NOMO-1 treated with dmso at 0.1 percent for 144 hours (cell line): Measurements from ENCODE around the gene MYT1.
"Not testable (repeated sequence)": the region's sequence is repeated elsewhere in the genome, so short reads cannot be mapped to it uniquely, and the experiment has no call there.

Experiments
- DNase-seq: peaks from one replicate; lab custom pipeline; 2025; ENCODE audit not compliant: unreplicated experiment; lab: John Stamatoyannopoulos, UW

Gene MYT1

GRCh38 chr20:64228751-64229506 is 64.7 kb downstream of the MYT1 start:
- DNase-seq, result no peak

GRCh38 chr20:64229507-64230061 is 65.3 kb downstream of the MYT1 start:
- DNase-seq, result no peak

DNA sequence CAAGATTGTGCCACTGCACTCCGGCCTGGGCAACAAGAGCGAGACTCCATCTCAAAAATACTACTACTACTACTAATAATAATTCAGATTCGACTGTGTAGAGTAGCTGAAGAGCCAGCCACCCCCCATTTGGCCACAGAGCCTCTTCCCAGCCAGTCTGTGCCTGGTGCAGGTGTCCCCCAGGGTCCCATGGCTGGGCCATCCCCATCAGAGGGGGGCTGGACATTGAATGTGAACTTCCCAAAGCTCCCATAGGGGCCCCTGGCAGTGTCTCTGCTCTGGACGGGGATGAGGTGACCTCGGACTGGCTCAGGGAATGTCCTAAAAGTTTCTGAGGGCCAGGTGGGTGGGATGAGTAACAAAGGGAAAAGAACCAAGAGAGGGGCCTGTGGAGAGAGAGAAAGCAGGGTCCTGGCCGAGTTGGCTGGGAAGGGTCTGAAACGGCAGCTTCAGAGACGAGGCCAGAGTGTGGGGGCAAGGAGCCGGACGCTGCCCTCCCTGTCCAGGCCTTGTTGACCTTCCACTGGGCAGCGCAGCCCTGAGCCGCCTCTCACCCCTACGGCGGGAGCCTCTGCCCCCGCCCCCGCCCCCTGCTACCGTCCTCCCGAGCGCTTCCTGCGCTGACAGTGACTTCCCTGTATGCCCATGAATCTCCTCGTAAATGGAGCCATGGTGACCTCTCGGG is 66.4 kb downstream of the MYT1 start:
- no peak for DNase-seq

DNA sequence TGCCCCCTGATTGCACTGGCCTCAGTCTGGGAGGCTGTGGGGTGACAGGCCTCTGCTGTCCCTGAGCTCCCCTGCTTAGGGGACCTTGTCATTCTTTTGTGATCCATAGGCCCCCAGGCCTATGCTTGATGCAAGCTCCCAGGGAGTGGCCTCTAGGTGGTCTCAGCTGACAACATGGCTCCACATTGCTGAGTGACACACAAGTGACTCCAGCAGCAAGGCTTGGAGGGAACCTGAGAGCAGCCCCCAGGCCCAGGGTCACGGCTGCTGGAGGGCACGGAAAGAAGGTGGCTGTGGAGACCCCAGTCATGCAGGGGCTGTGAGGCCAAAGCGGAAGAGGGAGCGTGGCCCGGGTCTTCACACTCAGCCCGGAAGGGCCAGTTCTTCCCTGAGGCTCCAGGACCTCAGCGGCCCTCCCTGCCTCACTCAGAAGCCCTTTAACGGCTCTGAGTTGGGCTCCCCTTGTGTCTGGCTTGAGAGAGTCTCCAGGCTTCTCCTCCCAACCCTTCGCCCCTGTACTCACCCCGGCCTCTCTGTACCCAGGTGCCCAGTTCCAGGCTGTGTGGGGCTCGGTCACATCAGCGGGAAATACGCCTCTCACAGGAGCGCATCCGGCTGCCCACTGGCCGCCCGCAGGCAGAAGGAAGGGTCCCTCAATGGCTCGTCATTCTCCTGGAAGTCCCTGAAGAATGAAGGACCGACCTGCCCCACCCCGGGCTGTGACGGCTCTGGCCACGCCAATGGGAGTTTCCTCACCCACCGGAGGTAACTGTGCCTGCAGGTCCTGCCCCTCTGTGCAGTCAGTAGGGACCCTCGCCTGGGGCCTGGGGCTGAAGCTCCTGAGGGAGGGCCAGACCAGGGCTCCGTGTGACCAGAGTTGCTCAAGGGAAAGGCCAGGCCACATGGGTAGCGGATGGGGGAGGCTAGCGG is 67.6 kb downstream of the MYT1 start:
- no peak for DNase-seq

- DNase-seq, result no peak
Measured at GRCh38 chr20:64232794-64233193, 68.5 kb downstream of the MYT1 start.

DNA sequence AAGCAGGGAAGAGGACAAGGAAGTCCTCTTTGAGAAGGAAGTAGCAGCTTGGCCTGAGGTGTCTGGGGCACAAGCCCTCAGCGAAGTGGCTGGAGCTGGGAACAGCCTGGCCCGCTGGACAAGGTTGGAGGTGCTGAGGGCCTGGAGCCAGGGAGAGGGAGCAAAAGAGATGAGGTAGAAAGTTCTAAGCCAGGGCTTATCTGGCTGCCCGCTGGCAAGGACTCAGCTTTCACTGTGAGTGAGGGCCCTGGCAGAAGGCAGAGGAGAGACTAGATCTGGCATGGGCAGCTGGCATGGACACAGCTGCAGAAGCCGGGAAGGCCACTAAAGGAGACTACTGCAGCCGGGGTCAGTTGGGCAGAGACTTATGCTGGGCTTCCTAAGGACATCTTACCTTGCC is 69.5 kb downstream of the MYT1 start:
- no peak for DNase-seq

- no peak for DNase-seq
Measured at GRCh38 chr20:64234291-64234791, 70.1 kb downstream of the MYT1 start.

DNA sequence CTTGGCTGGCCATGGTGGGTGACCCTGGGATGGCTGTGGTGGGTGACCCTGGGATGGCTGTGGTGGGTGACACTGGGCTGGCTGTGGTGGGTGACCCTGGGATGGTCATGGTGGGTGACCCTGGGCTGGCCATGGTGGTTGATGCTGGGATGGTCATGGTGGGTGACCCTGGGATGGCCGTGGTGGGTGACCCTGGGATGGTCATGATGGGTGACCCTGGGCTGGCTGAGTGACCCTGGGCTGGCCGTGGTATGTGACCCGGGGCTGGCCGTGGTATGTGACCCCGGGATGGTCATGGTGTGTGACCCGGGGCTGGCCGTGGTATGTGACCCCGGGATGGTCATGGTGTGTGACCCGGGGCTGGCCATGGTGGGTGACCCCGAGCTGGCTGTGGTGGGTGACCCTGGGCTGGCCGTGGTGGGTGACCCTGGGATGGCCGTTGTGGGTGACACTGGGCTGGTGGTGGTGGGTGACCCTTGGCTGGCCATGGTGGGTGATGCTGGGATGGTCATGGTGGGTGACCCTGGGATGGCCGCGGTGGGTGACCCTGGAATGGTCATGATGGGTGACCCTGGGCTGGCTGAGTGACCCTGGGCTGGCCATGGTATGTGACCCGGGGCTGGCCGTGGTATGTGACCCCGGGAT is 70.8 kb downstream of the MYT1 start:
- DNase-seq, result not testable (repeated sequence)

DNA sequence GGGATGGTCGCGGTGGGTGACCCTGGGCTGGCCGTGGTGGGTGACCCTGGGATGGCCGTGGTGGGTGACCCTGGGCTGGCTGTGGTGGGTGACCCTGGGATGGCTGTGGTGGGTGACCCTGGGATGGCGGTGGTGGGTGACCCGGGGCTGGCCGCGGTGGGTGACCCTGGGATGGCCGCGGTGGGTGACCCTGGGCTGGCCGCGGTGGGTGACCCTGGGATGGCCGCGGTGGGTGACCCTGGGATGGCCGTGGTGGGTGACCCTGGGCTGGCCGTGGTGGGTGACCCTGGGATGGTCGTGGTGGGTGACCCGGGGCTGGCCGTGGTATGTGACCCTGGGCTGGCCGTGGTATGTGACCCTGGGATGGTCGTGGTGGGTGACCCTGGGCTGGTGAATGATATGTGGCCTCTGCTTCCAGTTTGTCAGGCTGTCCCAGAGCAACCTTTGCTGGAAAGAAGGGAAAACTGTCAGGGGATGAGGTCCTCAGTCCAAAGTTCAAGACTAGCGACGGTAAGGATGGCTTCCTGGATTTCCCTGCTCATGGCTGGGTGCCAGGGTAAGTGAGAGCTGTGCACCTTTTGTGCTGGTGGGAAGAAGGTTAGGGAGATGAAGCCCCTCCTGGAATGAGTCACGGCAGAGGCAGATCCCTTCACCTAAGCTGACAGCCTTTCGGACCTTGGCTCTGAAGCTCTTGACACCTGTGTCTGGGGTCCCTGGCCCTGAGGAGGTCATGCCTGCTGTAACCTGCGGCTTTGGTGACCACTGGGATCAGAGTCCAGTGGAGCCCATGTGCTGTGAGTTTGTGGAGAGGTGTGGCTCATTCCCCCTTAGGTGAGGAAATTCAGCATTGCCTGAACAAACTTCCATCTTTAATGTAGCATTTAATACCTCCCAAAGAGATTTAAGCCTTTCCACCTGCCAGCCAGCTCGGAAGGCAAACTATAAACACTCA is 72.2 kb downstream of the MYT1 start:
- DNase-seq, result no peak

DNA sequence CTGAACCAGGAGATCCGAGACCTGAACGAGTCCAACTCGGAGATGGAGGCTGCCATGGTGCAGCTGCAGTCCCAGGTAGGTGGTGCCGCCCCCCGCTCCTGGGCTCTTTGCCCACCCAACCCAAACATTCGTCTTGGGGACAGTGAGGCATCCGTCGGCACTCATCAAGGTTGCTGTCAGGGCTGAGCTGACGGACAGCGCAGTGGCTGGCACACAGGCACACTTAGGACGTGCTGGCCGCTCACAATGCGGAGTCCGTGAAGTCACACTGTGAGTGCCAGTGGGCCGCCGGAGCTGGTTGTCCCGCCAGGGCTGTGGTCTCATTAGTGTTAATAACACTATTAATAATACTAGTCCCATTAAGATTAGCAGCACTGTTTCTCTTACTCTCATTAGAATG is 73.1 kb downstream of the MYT1 start:
- DNase-seq, result no peak

GRCh38 chr20:64238115-64238825 is 74.0 kb downstream of the MYT1 start:
- DNase-seq, result no peak

DNA sequence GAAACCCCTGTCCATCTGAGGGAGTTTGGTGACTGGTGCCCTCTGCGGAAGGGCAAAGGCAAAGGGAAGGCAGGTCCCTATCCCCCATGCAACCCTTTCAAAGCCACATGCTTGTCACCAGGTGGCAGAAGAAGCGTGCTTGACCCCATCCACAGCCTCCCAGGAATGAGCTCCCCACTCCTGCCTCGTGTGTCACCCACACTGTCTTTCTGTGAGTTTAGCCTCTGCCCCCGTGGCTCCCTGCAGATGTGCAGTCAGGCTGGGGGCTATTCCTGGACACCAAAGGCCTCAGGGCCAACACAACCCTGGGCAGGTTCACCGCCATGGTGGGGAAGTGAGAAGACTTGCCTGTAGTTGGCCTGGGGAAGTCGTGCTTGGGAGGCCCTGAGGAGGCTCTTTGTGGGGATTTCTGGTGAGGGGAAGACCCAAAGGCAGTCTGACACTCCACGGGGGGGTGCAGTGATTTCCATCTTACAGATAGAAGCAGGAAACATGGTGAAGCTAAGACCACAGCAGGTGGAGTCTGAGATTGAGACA is 74.7 kb downstream of the MYT1 start:
- DNase-seq, result no peak

- no peak for DNase-seq
Measured at GRCh38 chr20:64239449-64240242, 75.4 kb downstream of the MYT1 start.

DNA sequence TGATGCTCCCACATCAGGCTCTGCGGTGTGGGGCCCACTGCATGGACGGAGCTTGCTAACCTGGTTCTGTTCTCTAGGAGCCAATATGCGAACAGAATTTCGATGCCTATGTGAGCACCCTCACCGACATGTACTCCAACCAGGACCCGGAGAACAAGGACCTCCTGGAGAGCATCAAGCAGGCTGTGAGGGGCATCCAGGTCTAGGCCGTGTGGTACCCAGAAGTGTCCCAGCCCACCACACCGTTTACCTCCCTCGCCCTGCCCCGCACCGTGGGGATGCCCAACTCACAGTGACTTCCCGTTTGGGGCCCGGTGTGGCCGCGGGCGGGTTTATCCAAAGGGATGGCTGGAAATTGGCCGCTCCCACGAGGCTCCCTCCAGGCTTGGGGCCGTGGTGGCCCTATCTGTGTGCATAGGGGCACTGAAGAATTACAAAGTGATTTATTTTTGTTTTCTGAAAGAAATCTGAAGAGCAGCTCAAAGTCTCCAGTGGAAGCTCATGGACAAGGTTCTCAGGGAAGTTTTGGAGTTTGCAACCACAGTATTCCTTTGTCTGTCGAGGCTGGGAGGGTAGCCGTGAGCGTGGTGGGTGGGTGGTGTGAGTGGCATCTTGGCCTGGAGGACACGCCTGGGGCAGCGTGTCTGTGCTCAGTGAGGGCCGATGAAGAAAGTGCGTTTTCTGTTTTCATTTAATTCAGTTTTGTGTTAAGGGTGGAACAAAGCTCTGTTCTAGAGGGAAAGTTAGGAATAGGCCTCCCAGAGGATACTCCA is 76.2 kb downstream of the MYT1 start:
- DNase-seq, result no peak

DNA sequence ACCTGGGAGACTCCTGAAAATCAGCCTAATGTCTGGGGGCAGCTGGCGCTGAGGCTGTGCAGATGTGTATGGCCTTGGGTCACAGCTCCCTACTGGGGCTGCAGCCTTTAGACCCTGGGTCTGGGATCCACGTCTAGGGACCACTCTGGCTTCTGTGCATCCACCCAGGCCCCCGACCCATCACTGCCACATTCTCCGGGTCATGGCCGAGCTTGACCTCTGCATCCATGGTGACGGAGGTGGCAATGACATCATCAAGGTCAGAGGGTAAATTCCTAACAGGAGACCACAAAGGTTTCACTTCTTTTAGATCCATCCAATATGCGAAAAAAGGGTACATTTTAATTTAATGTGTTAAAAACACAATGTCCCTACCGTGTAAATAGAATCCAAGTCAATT is 76.8 kb downstream of the MYT1 start:
- DNase-seq, result no peak

DNA sequence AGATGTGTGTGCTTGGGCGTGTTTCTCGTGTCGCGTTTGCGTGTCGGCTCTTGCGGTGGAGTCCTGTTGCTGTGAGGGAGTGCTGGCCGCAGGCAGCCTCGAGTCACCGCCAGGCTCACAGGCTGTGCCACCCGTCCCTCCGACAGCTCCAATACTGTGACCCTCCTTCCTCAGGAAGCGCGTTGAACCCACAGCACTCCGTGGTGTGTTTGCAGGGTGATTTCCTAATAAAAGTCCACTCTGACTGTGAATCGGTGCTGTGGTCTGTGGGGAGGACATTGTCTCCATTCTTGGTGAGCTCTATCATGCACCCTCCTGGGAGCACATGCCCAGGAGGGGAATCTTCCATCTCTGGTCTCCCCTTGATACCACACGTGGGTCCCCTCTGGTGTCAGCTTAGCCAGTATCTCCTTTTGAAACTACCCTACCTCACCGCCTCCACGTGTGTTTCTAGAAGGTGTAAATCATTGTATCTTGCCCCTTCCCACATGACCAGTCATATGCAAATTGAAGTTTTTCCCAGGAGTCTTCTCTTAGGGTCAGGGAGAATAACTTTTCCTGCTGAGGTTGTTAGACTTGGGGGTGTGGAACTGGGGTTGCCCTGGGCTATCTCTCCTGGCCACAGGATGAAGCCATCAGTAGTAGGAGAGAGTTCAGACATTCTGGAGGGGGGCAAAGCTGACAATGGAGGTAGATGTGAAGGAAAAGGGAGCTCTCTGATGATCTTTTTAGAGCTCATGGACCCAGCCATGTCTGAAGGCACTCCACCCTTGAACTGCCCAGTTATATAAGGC is 77.9 kb downstream of the MYT1 start:
- DNase-seq, result no peak
